Measurements from ENCODE around the gene CSNK2B.
A peak's percentile ranks its signal among the peaks of the same experiment; 100 is the strongest.

CSNK2B gene

DNA sequence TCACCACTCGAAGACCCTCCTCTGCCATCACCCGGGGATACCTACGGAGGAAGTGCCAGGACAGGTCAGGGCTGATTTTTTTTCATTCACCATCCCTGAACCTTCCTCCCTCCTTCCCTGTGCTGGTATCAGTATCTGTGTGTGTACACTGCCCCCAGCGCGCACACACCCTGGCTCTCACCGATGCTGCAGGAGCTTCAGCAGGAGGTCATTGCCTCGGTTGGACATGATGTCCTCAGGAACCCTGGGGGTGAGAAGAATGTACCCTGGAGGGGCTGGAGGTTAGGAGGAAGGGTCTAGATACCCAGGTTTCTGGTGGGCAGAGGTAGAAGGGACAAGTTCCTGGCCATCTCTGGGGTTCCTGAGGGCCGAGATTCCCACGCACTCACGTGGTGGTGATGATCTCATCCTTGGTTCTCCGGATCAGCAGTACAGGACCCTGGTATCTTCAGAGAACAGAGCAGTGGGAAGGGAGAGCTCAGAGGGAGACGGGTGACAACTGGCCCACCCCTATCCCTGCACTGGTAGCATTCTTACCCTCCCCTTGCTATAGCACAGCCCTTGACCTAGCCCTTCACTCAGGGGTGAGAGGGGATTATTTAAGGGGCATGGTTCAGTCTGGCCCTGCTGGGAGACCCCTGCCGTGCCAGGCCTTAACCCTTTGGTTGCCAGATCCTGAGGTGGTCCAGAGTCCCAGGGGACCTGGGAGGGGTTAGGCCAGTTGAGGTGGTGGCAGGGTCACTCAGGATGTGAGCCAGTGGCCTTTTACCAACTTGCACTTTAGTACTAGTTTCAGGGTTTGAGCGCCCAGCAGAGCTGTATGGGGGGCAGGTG, 22.2 kb downstream of the CSNK2B start:
- in situ Hi-C loops (cut with HindIII; ENCODE audit: low sequenced_read_pairs) = no loop called here
- no peak overlapping the region for H3K4me3 ChIP-seq (ENCODE audit: low read depth, low read length)
- TF ChIP-seq CTCF (IDR thresholded peaks at IDR 0.05; ENCODE audit: low read depth, low read length, missing control alignments) = no peak
- no peak for DNase-seq (ENCODE audit: low read depth)

DNA sequence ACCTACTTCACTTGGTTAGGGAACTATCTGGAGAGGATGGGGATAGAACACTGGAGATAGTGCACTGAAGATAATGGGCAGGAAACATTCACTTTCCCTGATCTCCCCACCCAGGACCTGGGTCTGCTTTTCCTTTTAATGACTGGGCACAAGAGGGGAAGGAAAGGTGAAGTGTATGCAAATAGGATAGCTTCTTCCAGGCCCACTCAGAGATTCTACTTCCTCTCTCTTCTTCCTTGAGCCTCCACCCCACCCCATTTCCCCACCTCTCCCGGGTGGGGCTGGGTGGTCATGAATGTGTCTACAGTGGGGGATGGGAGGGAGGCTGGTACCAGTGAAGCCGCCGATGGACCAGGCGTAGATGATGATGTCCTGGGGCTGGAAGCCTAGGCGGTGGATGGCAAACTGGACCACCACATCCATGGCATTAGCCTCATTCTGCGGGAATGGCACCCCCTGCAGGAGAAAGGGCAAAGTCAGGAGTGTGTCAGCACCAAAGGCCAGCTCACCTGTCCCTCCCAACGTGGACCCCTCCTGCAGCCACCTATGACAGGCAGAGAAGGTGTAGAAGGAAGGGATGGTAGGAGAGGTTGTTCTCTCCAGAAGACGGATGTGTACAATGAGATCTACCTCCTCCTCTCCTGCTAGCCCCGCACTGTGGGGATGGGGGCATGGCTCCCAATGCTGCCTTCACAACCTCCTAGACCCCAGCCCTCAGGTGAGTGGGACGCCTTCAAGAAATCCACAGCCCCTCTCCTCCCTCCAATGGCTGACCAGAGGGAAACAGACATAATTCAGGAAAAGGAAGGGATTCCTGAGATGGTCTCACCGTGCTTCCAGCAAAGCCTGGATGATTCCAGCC, 23.6 kb downstream of the CSNK2B start:
- H3K4me3 ChIP-seq (ENCODE audit: low read depth, low read length) = no peak overlapping the region
- peak; percentile 58 for TF ChIP-seq CTCF (IDR thresholded peaks at IDR 0.05; ENCODE audit: low read depth, low read length, missing control alignments)
- no peak for DNase-seq (ENCODE audit: low read depth)
- in situ Hi-C loops (cut with HindIII; ENCODE audit: low sequenced_read_pairs) = loop anchor here (5.0 kb wide), 1 partner anchor 43 kb away; no protein-coding TSS in a partner anchor

GRCh38 chr6:31690231-31691077, 24.6 kb downstream of the CSNK2B start:
- no peak for TF ChIP-seq CTCF (IDR thresholded peaks at IDR 0.05; ENCODE audit: low read depth, low read length, missing control alignments)
- in situ Hi-C loops (cut with HindIII; ENCODE audit: low sequenced_read_pairs) = loop anchor here (5.0 kb wide), 1 partner anchor 42 kb away; no protein-coding TSS in a partner anchor
- H3K4me3 ChIP-seq (ENCODE audit: low read depth, low read length) = no peak overlapping the region
- DNase-seq (ENCODE audit: low read depth) = no peak

DNA sequence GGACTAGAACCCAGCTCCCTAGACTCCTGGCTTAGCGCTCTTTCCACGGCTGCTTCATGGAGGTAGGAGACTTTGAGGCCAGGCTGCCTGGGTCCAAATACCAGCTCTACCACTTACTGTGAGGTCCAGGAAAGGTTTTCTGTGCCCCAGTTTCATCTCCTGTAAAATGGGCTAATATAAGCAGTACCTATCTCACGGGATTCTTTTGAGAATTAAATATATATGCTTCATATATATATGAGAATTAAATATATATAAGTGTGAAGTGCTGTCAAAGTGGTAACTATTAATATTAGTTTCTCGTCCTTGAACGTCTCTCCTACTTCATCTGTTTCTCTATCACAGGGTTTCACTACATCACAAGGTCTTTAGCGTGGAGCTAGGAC, 25.2 kb downstream of the CSNK2B start:
- in situ Hi-C loops (cut with HindIII; ENCODE audit: low sequenced_read_pairs) = loop anchor here (5.0 kb wide), 1 partner anchor 41 kb away; no protein-coding TSS in a partner anchor

DNA sequence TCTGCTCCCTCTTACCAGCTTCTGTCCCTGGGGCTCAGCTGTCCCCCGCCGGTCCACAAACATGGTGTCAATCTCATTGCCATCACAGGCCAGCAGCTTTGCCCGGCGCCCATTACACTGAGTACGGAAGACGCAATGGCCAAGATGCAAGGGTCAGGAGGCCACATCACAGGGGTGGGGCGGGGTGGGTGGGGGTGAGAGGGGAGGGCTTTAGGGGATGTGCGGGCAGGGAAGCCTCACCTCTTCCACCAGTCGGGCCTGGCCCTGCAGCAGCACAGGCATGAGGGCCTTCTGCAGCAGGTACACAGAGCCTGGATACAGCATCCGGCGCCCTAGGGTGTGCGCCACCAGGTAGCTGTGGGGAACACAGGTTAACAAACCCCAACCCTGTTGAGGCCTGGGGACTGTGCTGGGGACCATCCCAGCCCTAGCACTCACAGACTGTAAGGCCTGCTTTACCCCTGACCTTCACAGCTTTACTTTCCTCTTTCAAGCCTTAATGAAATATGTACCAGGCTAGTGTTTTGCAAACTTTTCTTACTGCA, 25.8 kb downstream of the CSNK2B start:
- no peak for DNase-seq (ENCODE audit: low read depth)
- in situ Hi-C loops (cut with HindIII; ENCODE audit: low sequenced_read_pairs) = loop anchor here (5.0 kb wide), 1 partner anchor 41 kb away; no protein-coding TSS in a partner anchor
- no peak overlapping the region for H3K4me3 ChIP-seq (ENCODE audit: low read depth, low read length)
- no peak for TF ChIP-seq CTCF (IDR thresholded peaks at IDR 0.05; ENCODE audit: low read depth, low read length, missing control alignments)

More for the DNA sequence above, 25.2 kb downstream of the CSNK2B start:
- DNase-seq (ENCODE audit: low read depth) = no peak
- no peak for TF ChIP-seq CTCF (IDR thresholded peaks at IDR 0.05; ENCODE audit: low read depth, low read length, missing control alignments)
- no peak overlapping the region for H3K4me3 ChIP-seq (ENCODE audit: low read depth, low read length)
